Hepatocyte (in vitro differentiated cells): ENCODE data around the gene RAP1A. TPM values are rescaled to one million over a fixed set of nuclear protein-coding genes. Genes with fewer than 3 reads are reported as not detected.
"Not testable (repeated sequence)": the region's sequence is repeated elsewhere in the genome, so short reads cannot be mapped to it uniquely, and the experiment has no call there.

Experiments
- DNase-seq: peaks from one replicate; pipeline ENCODE4 v3.0.0-alpha.2; 2016; ENCODE audit warnings: low spot score
- H2AFZ ChIP-seq: fragments of 200-600 bp; sonication (generic); 2 replicates; pipeline ENCODE4 v1.6.0; 2016; ENCODE audit warnings: antibody characterized with exemption, mild to moderate bottlenecking
- H3K27ac ChIP-seq: fragments of 200-600 bp; sonication (generic); 2 replicates; pipeline ENCODE4 v1.5.1; 2016; ENCODE audit warnings: mild to moderate bottlenecking
- H3K27me3 ChIP-seq: fragments of 200-600 bp; sonication (generic); 2 replicates; pipeline ENCODE4 v1.6.1; 2016
- H3K36me3 ChIP-seq: fragments of 200-600 bp; sonication (generic); replicated peaks from 2 replicates; pipeline ENCODE4 v1.5.1; 2016; ENCODE audit warnings: low read depth; ENCODE audit not compliant: insufficient read depth
- H3K4me1 ChIP-seq: fragments of 200-600 bp; sonication (generic); 2 replicates; pipeline ENCODE4 v1.5.1; 2016; ENCODE audit warnings: mild to moderate bottlenecking, moderate library complexity; ENCODE audit not compliant: insufficient read depth
- H3K4me2 ChIP-seq: fragments of 200-600 bp; sonication (generic); 2 replicates; pipeline ENCODE4 v1.6.0; 2016
- H3K4me3 ChIP-seq: fragments of 200-600 bp; sonication (generic); 2 replicates; pipeline ENCODE4 v1.5.1; 2016; ENCODE audit warnings: mild to moderate bottlenecking
- H3K79me2 ChIP-seq: fragments of 200-600 bp; sonication (generic); 2 replicates; pipeline ENCODE4 v1.6.0; 2017; ENCODE audit warnings: mild to moderate bottlenecking
- H3K9me2 ChIP-seq: fragments of 200-600 bp; sonication (generic); replicated peaks from 2 replicates; pipeline ENCODE4 v1.6.0; 2017; ENCODE audit warnings: mild to moderate bottlenecking; ENCODE audit not compliant: insufficient read depth
- H3K9me3 ChIP-seq: fragments of 200-600 bp; sonication (generic); 2 replicates; pipeline ENCODE4 v1.5.1; 2016; ENCODE audit warnings: low read depth, mild to moderate bottlenecking
- H4K20me1 ChIP-seq: fragments of 200-600 bp; sonication (generic); 2 replicates; pipeline ENCODE4 v1.6.0; 2016; ENCODE audit warnings: mild to moderate bottlenecking; ENCODE audit not compliant: insufficient read depth, poor library complexity, severe bottlenecking
- CTCF ChIP-seq: fragments of 200-600 bp; sonication (generic); IDR thresholded peaks from 2 replicates; pipeline ENCODE4 v1.5.1; 2016; ENCODE audit warnings: antibody characterized with exemption, mild to moderate bottlenecking; ENCODE audit not compliant: poor library complexity
- EZH2 ChIP-seq: fragments of 200-600 bp; sonication (generic); IDR thresholded peaks from 2 replicates; pipeline ENCODE4 v1.6.1; 2016; ENCODE audit warnings: antibody characterized with exemption, mild to moderate bottlenecking, borderline replicate concordance
- EZH2phosphoT487 ChIP-seq: fragments of 200-600 bp; sonication (generic); IDR thresholded peaks from one replicate; pipeline ENCODE4 v1.6.1; 2018; ENCODE audit warnings: antibody characterized with exemption, mild to moderate bottlenecking, low read depth, moderate library complexity; ENCODE audit not compliant: unreplicated experiment, severe bottlenecking
- WGBS: methylation state at CpG from one replicate; pipeline ENCODE4 v1.1.6; 2016; ENCODE audit warnings: low lambda C conversion rate; ENCODE audit errors: missing lambda C conversion rate; 5-methylcytosine and 5-hydroxymethylcytosine counted together
- polyA plus RNA-seq: library from polyadenylated mRNA; unstranded; fragments of >200 nt; fragmentation: Nextera tagmentation; extraction: Ambion mirVana; gene quantifications from 2 replicates; pipeline ENCODE4 v1.2.1, GENCODE V29; 2016
- total RNA-seq: library from RNA; depleted of rRNA; stranded (reverse); fragments of >200 nt; gene quantifications from 2 replicates; pipeline ENCODE4 v1.2.3, GENCODE V29; 2014

RAP1A gene
- total and polyA plus RNA-seq, 2 experiments from 2014 or later, result 48.8 to 49.6 TPM

- H2AFZ ChIP-seq, result no peak overlapping the region
- H3K27me3 ChIP-seq, result no peaks in the 10 kb centered on the region
- H3K4me3 ChIP-seq, result no peak overlapping the region
- 90% methylated on average over 4 of the region's 4 CpGs for WGBS
- H3K27ac ChIP-seq, result no peak overlapping the region
- peaks cover 100% of the 10 kb centered on the region for H3K79me2 ChIP-seq
- H3K4me2 ChIP-seq, result no peak overlapping the region
- H4K20me1 ChIP-seq, result peaks cover 52% of the 10 kb centered on the region
- H3K9me2 ChIP-seq, result no peaks in the 10 kb centered on the region
- no peaks in the 10 kb centered on the region for H3K4me1 ChIP-seq
- no peaks in the 10 kb centered on the region for H3K9me3 ChIP-seq
- H3K36me3 ChIP-seq, result no peaks in the 10 kb centered on the region
- DNase-seq, result no peak
- TF ChIP-seq CTCF (no peak), EZH2phosphoT487 (no peak), EZH2 (no peak)
These were observed 9.8 kb downstream of the RAP1A start for GRCh38 chr1:111629190-111629954.

- Histone ChIP-seq H3K27me3 (no peaks in the 10 kb centered on the region), H3K36me3 (no peaks in the 10 kb centered on the region), H3K27ac (no peak overlapping the region), H3K9me3 (no peaks in the 10 kb centered on the region), H4K20me1 (peaks cover 44% of the 10 kb centered on the region), H3K4me3 (no peak overlapping the region), H3K4me2 (no peak overlapping the region), H2AFZ (no peak overlapping the region), H3K4me1 (no peaks in the 10 kb centered on the region), H3K9me2 (no peaks in the 10 kb centered on the region), H3K79me2 (peaks cover 100% of the 10 kb centered on the region)
- 94% methylated on average over 2 of the region's 2 CpGs for WGBS
- TF ChIP-seq CTCF, result no peak
- no peak for TF ChIP-seq EZH2
- no peak for TF ChIP-seq EZH2phosphoT487
- no peak for DNase-seq
These were observed 11.0 kb downstream of the RAP1A start for GRCh38 chr1:111630567-111630966.

- Histone ChIP-seq H3K79me2 (peaks cover 100% of the 10 kb centered on the region), H3K27me3 (no peaks in the 10 kb centered on the region), H3K27ac (no peak overlapping the region), H3K4me2 (no peak overlapping the region), H3K4me3 (no peak overlapping the region), H3K9me2 (no peaks in the 10 kb centered on the region), H2AFZ (no peak overlapping the region), H4K20me1 (peaks cover 37% of the 10 kb centered on the region), H3K9me3 (no peaks in the 10 kb centered on the region), H3K36me3 (no peaks in the 10 kb centered on the region), H3K4me1 (no peaks in the 10 kb centered on the region)
- no peak for DNase-seq
- TF ChIP-seq CTCF (no peak), EZH2 (no peak), EZH2phosphoT487 (no peak)
- WGBS, result 77% methylated on average over 2 of the region's 2 CpGs
These were observed 11.9 kb downstream of the RAP1A start for GRCh38 chr1:111631502-111631901.

GRCh38 chr1:111632771-111633170 is 13.2 kb downstream of the RAP1A start:
- H3K9me2 ChIP-seq, H3K36me3 ChIP-seq, DNase-seq, H3K4me1 ChIP-seq, H3K4me2 ChIP-seq, H3K27ac ChIP-seq, H3K9me3 ChIP-seq, H2AFZ ChIP-seq, H3K27me3 ChIP-seq, H3K4me3 ChIP-seq: not testable (repeated sequence)
- WGBS, result 98% methylated on average over 4 of the region's 4 CpGs
- peaks cover 39% of the 10 kb centered on the region for H4K20me1 ChIP-seq
- H3K79me2 ChIP-seq, result peaks cover 100% of the 10 kb centered on the region
